ENCODE data around the gene CNTD1. TPM values are rescaled to one million over a fixed set of nuclear protein-coding genes. Genes with fewer than 3 reads are reported as not detected.
A peak's percentile ranks its signal among the peaks of the same experiment; 100 is the strongest.

The CNTD1 gene
- total RNA-seq, 1 experiment from 2014 or later = not detected

GRCh38 chr17:42774066-42774745 is 24.5 kb upstream of the CNTD1 start:
- Histone ChIP-seq H3K27me3 (no peaks in the 10 kb centered on the region), H3K9me3 (no peaks in the 10 kb centered on the region), H3K4me3 (peak overlapping the region; percentile 86), H3K36me3 (peaks cover 35% of the 10 kb centered on the region)
- no peak for DNase-seq

GRCh38 chr17:42775534-42776098 is 23.0 kb upstream of the CNTD1 start:
- H3K4me3 ChIP-seq = no peak overlapping the region
- peaks cover 37% of the 10 kb centered on the region for H3K36me3 ChIP-seq
- no peak for DNase-seq
- no peaks in the 10 kb centered on the region for H3K9me3 ChIP-seq
- peaks cover 1% of the 10 kb centered on the region for H3K27me3 ChIP-seq

DNA sequence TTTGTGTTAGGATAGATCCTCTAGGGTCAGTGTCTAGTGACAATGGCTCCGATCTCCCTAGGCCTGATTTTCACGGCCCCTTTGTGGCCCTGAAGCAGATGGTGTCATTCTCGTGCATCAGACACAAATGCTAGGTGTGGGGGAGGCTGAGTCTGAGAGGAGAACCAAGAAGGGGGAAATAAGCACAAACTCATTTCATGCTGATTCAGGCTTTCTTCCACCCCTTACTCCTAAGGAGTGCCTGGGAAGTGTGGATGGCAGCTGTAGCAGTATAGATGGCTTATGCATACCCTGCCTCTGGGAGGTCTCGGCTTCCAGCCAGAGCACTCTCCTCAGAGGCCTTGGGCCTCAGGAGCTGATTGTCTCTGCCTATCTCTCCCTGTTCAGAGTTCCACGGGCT is 20.1 kb upstream of the CNTD1 start:
- Histone ChIP-seq H3K27me3 (peaks cover 15% of the 10 kb centered on the region), H3K36me3 (peaks cover 37% of the 10 kb centered on the region), H3K9me3 (no peaks in the 10 kb centered on the region), H3K4me3 (no peak overlapping the region)
- DNase-seq = no peak

GRCh38 chr17:42779304-42779935 is 19.2 kb upstream of the CNTD1 start:
- Histone ChIP-seq H3K9me3 (no peaks in the 10 kb centered on the region), H3K36me3 (peaks cover 35% of the 10 kb centered on the region), H3K4me3 (no peak overlapping the region), H3K27me3 (peaks cover 15% of the 10 kb centered on the region)
- DNase-seq = no peak

DNA sequence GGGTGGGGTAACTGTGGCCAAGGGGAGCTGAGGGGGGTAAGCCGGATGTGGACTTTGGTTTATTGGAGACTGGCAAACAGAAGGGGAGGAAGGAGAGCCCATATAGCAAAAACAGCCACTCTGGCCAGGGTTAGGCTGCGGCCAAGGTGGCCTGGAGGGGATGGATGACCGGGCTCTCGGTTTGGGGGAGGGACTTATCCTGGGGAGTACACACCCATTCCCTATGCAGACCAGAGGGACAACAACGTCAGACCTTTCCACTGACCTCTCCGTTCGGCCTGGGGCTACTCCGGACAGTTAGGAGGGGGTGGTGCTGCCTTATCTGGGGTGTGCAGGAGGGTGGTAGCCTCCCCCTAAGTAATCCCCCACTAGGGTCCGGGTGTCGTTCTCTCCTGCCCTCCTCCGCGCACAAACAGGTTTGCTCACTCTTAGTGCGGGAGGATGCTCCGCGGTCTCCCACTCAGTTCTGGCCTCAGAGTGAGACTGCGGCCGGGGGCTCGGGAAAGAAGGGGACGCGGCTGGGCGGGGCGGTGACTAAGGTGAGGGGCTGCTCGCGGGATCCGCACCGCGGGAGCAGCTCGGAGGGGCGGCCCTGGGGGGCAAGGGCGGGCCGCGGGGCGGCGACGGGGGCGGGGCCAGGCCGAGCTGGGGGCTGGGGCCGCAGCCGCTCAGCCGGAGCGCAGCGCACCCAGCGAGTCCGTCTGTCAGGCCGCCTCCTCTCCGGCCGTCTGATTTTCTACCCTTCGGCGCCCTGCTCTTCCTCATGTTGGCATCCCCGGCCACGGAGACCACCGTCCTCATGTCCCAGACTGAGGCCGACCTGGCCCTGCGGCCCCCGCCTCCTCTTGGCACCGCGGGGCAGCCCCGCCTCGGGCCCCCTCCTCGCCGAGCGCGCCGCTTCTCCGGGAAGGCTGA is 18.5 kb upstream of the CNTD1 start, which contains the start of gene WNK4:
TSS of gene WNK4 (plus strand) at position 675 of the 915 bp plus-strand sequence. CDS start at position 764, 89 bp downstream.
- Histone ChIP-seq H3K36me3 (peaks cover 28% of the 10 kb centered on the region), H3K9me3 (no peaks in the 10 kb centered on the region), H3K27me3 (peaks cover 15% of the 10 kb centered on the region), H3K4me3 (no peak within 1 kb of the TSS)
- no peak for DNase-seq

- Histone ChIP-seq H3K9me3 (no peaks in the 10 kb centered on the region), H3K4me3 (no peak overlapping the region), H3K27me3 (peaks cover 21% of the 10 kb centered on the region), H3K36me3 (peaks cover 19% of the 10 kb centered on the region)
- DNase-seq = no peak
These were observed 17.6 kb upstream of the CNTD1 start for GRCh38 chr17:42780851-42781638.

DNA sequence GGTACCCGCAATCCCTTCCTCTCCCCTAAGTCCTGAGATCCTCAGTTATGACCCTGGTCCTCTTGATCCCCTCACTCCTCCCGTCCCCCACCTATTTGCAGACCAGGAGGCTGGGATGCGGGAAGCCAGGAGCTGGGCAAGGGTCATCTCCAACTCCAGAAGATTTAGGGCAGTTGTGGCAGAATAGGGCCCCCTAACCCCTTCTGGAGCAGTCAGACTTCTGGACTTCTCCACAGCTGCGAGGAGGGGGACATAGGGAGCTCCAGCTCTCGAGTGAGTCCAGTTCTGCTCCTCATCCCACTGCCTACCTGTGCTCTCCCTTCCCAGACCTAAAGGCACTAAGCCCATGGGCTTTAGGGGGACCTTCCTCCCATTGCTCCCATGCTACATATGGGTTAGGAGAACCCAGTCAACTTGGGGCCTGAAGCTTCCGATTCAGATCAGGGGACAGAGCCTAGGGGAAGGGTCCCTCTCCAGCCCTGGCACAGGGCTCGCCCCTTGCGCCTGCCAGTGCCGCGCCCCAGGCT is 17.0 kb upstream of the CNTD1 start:
- no peak for DNase-seq
- Histone ChIP-seq H3K36me3 (peaks cover 13% of the 10 kb centered on the region), H3K27me3 (peaks cover 21% of the 10 kb centered on the region), H3K4me3 (no peak overlapping the region), H3K9me3 (no peaks in the 10 kb centered on the region)

DNA sequence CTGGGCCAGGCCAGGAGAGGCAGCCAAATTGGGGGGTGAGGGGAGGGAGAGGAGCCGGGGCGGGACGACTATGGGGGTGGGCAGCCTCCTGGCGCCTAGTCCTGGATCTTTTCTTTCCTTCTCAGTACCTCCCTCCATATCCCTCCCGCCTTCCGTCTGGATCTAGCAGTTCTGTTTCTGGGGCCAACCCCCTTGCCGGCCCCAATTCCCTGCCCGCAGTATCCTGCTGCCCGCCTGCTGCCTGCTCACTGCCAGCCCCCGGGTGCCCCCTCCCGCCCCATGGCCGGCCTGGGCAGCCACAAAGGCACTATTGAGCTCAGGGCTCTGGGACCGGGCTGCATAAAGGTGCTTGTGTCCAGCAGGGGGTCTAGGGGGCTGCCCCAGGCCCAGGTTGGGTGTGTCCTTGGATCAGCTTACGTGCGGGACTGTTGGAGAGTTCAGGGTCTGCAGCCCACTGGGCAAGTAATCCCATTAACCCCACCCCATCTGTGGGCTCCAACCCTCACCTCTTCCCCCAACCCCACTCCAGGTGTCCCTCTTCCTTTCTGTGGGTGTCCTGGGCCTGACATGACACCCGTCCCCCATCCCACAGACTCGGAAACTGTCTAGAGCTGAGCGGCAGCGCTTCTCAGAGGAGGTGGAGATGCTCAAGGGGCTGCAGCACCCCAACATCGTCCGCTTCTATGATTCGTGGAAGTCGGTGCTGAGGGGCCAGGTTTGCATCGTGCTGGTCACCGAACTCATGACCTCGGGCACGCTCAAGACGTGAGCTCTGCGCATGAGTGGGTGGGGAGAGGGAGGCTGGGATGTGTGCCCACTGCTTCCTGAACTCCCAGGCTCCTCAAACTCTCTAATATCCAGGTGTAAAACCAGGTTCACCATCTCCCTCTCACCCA is 16.2 kb upstream of the CNTD1 start:
- DNase-seq = no peak
- peaks cover 7% of the 10 kb centered on the region; the same call in 1 of the 2 replicates for H3K36me3 ChIP-seq

GRCh38 chr17:42783062-42783790 is 15.4 kb upstream of the CNTD1 start:
- H3K4me3 ChIP-seq = no peak overlapping the region
- no peak for DNase-seq
- peaks cover 21% of the 10 kb centered on the region for H3K27me3 ChIP-seq
- H3K9me3 ChIP-seq = no peaks in the 10 kb centered on the region
- peaks cover 7% of the 10 kb centered on the region; the same call in 1 of the 2 replicates for H3K36me3 ChIP-seq

More for the DNA sequence above, 16.2 kb upstream of the CNTD1 start:
- no peaks in the 10 kb centered on the region for H3K9me3 ChIP-seq
- H3K27me3 ChIP-seq = peaks cover 21% of the 10 kb centered on the region
- no peak overlapping the region for H3K4me3 ChIP-seq

DNA sequence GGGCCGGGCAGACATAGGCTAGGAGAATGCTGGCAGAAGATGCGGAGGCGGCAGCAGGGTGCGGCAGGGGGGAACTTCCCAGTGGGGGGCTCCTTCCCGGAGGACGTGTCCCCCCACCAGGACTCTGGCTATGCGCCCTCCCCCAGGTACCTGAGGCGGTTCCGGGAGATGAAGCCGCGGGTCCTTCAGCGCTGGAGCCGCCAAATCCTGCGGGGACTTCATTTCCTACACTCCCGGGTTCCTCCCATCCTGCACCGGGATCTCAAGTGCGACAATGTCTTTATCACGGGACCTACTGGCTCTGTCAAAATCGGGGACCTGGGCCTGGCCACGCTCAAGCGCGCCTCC is 14.9 kb upstream of the CNTD1 start:
- Histone ChIP-seq H3K9me3 (no peaks in the 10 kb centered on the region), H3K36me3 (peaks cover 6% of the 10 kb centered on the region; the same call in 1 of the 2 replicates), H3K4me3 (no peak overlapping the region), H3K27me3 (peaks cover 21% of the 10 kb centered on the region)
- no peak for DNase-seq

DNA sequence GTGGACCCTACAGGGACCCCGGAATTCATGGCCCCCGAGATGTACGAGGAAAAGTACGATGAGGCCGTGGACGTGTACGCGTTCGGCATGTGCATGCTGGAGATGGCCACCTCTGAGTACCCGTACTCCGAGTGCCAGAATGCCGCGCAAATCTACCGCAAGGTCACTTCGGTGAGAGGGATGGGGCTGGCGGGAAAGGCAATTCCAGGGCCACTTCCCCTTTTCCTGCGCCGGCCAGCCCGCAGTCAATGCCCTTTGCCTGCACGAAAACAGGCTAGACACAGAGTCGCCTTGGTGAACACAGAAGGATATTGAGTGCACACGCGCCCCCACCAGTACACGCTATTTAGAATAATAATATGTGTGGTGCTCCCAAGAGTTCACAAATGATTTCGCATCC is 14.3 kb upstream of the CNTD1 start:
- H3K27me3 ChIP-seq = peaks cover 21% of the 10 kb centered on the region
- no peak for DNase-seq
- H3K9me3 ChIP-seq = no peaks in the 10 kb centered on the region
- H3K4me3 ChIP-seq = no peak overlapping the region
- H3K36me3 ChIP-seq = peaks cover under 1% of the 10 kb centered on the region; the same call in 1 of the 2 replicates

DNA sequence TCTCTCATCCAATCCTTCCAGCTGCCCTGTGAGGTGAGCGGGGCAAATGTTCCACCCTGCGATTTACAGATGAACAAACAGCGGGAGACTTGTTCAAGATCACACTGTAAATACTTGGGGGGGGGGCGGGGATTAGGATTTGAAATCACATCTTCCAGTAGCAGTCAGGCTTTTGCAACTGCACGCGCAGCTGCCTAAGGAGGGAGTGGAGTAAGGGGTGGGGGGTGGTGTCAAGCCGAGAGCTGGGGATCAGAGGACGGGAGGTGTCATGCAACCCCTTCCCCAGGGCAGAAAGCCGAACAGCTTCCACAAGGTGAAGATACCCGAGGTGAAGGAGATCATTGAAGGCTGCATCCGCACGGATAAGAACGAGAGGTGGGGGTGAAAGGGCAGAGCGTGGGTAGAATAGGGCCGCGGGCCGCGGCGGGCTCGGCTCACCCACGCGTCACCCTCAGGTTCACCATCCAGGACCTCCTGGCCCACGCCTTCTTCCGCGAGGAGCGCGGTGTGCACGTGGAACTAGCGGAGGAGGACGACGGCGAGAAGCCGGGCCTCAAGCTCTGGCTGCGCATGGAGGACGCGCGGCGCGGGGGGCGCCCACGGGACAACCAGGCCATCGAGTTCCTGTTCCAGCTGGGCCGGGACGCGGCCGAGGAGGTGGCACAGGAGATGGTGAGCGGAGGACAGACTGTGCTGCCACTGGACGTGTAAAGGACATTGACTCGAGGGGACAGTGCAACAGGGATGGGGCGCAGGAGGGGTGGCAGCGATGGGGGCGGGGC is 13.7 kb upstream of the CNTD1 start:
- Histone ChIP-seq H3K36me3 (no peaks in the 10 kb centered on the region; the same call in 1 of the 2 replicates), H3K9me3 (no peaks in the 10 kb centered on the region), H3K4me3 (no peak overlapping the region), H3K27me3 (peaks cover 21% of the 10 kb centered on the region)
- no peak for DNase-seq

DNA sequence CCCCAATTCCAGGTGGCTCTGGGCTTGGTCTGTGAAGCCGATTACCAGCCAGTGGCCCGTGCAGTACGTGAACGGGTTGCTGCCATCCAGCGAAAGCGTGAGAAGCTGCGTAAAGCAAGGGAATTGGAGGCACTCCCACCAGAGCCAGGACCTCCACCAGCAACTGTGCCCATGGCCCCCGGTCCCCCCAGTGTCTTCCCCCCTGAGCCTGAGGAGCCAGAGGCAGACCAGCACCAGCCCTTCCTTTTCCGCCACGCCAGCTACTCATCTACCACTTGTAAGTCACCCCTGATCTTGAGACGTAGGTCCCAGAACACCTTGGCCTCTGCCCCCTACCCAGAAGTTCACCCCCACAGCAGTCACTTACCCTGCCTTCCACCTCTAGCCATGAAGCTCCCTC is 11.4 kb upstream of the CNTD1 start:
- H3K27me3 ChIP-seq = peaks cover 6% of the 10 kb centered on the region; the same call in 1 of the 2 replicates
- no peak overlapping the region for H3K4me3 ChIP-seq
- H3K9me3 ChIP-seq = no peaks in the 10 kb centered on the region
- no peaks in the 10 kb centered on the region for H3K36me3 ChIP-seq
- DNase-seq = no peak

DNA sequence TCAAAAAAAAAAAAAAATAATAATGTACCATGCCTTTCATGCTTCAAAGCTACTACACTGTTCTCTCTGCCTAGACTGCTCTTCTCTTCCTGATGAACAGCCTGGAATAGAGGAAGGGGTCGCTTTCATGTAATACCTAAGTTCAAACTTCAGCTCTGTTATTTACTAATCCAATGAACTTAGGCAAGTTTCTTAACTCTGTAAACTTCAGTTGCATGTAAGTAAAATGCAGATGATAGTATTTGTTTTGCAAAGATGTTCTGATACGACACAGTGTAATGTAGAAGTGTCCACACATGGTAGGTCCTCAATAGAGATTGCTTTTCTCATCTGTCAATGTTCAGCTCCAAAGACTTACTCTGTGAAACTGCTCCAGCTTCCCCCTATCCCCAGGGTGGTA is 6.7 kb upstream of the CNTD1 start:
- no peaks in the 10 kb centered on the region for H3K9me3 ChIP-seq
- no peak for DNase-seq

More for the DNA sequence above, 6.7 kb upstream of the CNTD1 start:
- H3K27me3 ChIP-seq = no peaks in the 10 kb centered on the region
- peaks cover 14% of the 10 kb centered on the region for H3K36me3 ChIP-seq
- H3K4me3 ChIP-seq = no peak overlapping the region
